Right atrium auricular region (tissue), 2 donors: Measurements from ENCODE around the gene DYNLT5. TPM values are rescaled to one million over a fixed set of nuclear protein-coding genes. Genes with fewer than 3 reads are reported as not detected.

Experiments
- DNase-seq: peaks from one replicate; pipeline ENCODE4 v3.0.0-alpha.2; 2019; ENCODE audit warnings: low spot score
- H3K27ac ChIP-seq, 2 donors: fragments of 200-600 bp; sonication (generic); 1 replicate in 1 of 2; 2 replicates in 1 of 2; pipeline ENCODE4 v1.5.1; 2016 to 2019
- H3K27me3 ChIP-seq, 2 donors: fragments of 200-600 bp; sonication (generic); one replicate each; pipeline versions ENCODE4 v1.5.1 to v1.6.0; 2017 to 2019
- H3K36me3 ChIP-seq: fragments of 200-600 bp; sonication (generic); one replicate; pipeline ENCODE4 v1.5.1; 2016
- H3K4me1 ChIP-seq, 2 donors: fragments of 200-600 bp; sonication (generic); one replicate each; pipeline versions ENCODE4 v1.5.1 to v1.6.0; 2017 to 2019
- H3K4me3 ChIP-seq, 2 donors: fragments of 200-600 bp; sonication (generic); 1 replicate in 1 of 2; 2 replicates in 1 of 2; pipeline ENCODE4 v1.5.1; 2017 to 2019; ENCODE audit warnings: mild to moderate bottlenecking in 1 of 2, moderate library complexity in 1 of 2
- H3K9me3 ChIP-seq, 2 donors: fragments of 200-600 bp; sonication (generic); one replicate each; pipeline ENCODE4 v1.5.1; 2019
- CTCF ChIP-seq, 2 donors: fragments of 200-600 bp; sonication (generic); IDR thresholded peaks; one replicate each; pipeline ENCODE4 v1.5.1; 2019; ENCODE audit warnings: antibody characterized with exemption in 2 of 2
- total RNA-seq, 2 donors: library from RNA; depleted of rRNA; stranded (reverse); fragments of >200 nt; gene quantifications; one replicate each; pipeline ENCODE4 v1.1.0, GENCODE V29; 2016

DYNLT5 gene
- total RNA-seq, 2 donors from 2014 or later = 0.85 TPM; not detected in 1

GRCh38 chr1:66809245-66809644, 57.0 kb downstream of the DYNLT5 start:
- no peaks in the 10 kb centered on the region for H3K36me3 ChIP-seq
- H3K27me3 ChIP-seq = no peaks in the 10 kb centered on the region
- H3K27ac ChIP-seq = no peak overlapping the region
- no peaks in the 10 kb centered on the region for H3K4me1 ChIP-seq
- no peaks in the 10 kb centered on the region for H3K9me3 ChIP-seq
- DNase-seq = no peak
- TF ChIP-seq CTCF (IDR thresholded peaks at IDR 0.05) = no peak
- no peak overlapping the region for H3K4me3 ChIP-seq

- Histone ChIP-seq H3K36me3 (no peaks in the 10 kb centered on the region), H3K27me3 (no peaks in the 10 kb centered on the region), H3K4me3 (no peak overlapping the region), H3K4me1 (no peaks in the 10 kb centered on the region), H3K27ac (no peak overlapping the region), H3K9me3 (no peaks in the 10 kb centered on the region)
- TF ChIP-seq CTCF (IDR thresholded peaks at IDR 0.05) = no peak
- no peak for DNase-seq
Observed at GRCh38 chr1:66809736-66810326, 57.6 kb downstream of the DYNLT5 start.

- H3K4me1 ChIP-seq = no peaks in the 10 kb centered on the region
- H3K27me3 ChIP-seq = no peaks in the 10 kb centered on the region
- DNase-seq = no peak
- no peak overlapping the region for H3K4me3 ChIP-seq
- H3K27ac ChIP-seq = no peak overlapping the region
- no peaks in the 10 kb centered on the region for H3K36me3 ChIP-seq
- no peaks in the 10 kb centered on the region for H3K9me3 ChIP-seq
- TF ChIP-seq CTCF (IDR thresholded peaks at IDR 0.05) = no peak
Observed at GRCh38 chr1:66824771-66825170, 72.5 kb downstream of the DYNLT5 start.

Other genes with a start within 250 kb of the DYNLT5 start
- 1 to 10 TPM; 1.3 to 6.2 TPM for gene SGIP1, start 218.3 kb upstream of the DYNLT5 start, total RNA-seq
- not detected for gene INSL5, start 48.8 kb downstream of the DYNLT5 start, total RNA-seq
- gene DNAI4, start 172.4 kb downstream of the DYNLT5 start, total RNA-seq = 10 to 100 TPM in 1 of 2 donors, 1 to 10 TPM in 1; 6.9 to 10.3 TPM
- 10 to 100 TPM; 18.2 to 18.4 TPM for gene MIER1, start 172.5 kb downstream of the DYNLT5 start, total RNA-seq